ENCODE results near the gene EMILIN1. TPM values are rescaled to one million over a fixed set of nuclear protein-coding genes. Genes with fewer than 3 reads are reported as not detected.
"Not testable (repeated sequence)": the region's sequence is repeated elsewhere in the genome, so short reads cannot be mapped to it uniquely, and the experiment has no call there.

EMILIN1 gene
- total RNA-seq, 6 experiments from 2014 or later, result 144 to 208 (median 183) TPM

GRCh38 chr2:27071990-27072830 lies 6.2 kb upstream of the EMILIN1 start:
- H3K4me3 Mint-ChIP-seq, result peak overlapping the region; percentile 87
- peaks cover 58% of the 10 kb centered on the region for H3K4me1 Mint-ChIP-seq (ENCODE audit: low read depth)
- no peak for DNase-seq
- peaks cover 2% of the 10 kb centered on the region; the same call in 1 of the 2 replicates for H3K27me3 Mint-ChIP-seq (ENCODE audit: insufficient read depth)
- peaks cover 32% of the 10 kb centered on the region for H3K36me3 Mint-ChIP-seq (ENCODE audit: low read depth)
- peak overlapping the region; percentile 81 for H3K27ac Mint-ChIP-seq
- no peak for TF ChIP-seq CTCF (IDR thresholded peaks at IDR 0.05)
- no peaks in the 10 kb centered on the region for H3K9me3 Mint-ChIP-seq

GRCh38 chr2:27072920-27073319 lies 5.5 kb upstream of the EMILIN1 start:
- peaks cover 65% of the 10 kb centered on the region for H3K4me1 Mint-ChIP-seq (ENCODE audit: low read depth)
- TF ChIP-seq CTCF (IDR thresholded peaks at IDR 0.05), result no peak
- H3K36me3 Mint-ChIP-seq (ENCODE audit: low read depth), result peaks cover 27% of the 10 kb centered on the region
- H3K27me3 Mint-ChIP-seq (ENCODE audit: insufficient read depth), result peaks cover 2% of the 10 kb centered on the region; the same call in 1 of the 2 replicates
- peak overlapping the region; percentile 81; the same call in 1 of the 2 replicates for H3K27ac Mint-ChIP-seq
- no peak for DNase-seq
- no peaks in the 10 kb centered on the region for H3K9me3 Mint-ChIP-seq
- H3K4me3 Mint-ChIP-seq, result peak overlapping the region; percentile 87; the same call in 1 of the 2 replicates

GRCh38 chr2:27073782-27074181 lies 4.6 kb upstream of the EMILIN1 start:
- H3K4me3 Mint-ChIP-seq, result no peak overlapping the region
- no peaks in the 10 kb centered on the region for H3K9me3 Mint-ChIP-seq
- peaks cover 67% of the 10 kb centered on the region for H3K4me1 Mint-ChIP-seq (ENCODE audit: low read depth)
- H3K27me3 Mint-ChIP-seq (ENCODE audit: insufficient read depth), result peaks cover 2% of the 10 kb centered on the region; the same call in 1 of the 2 replicates
- H3K27ac Mint-ChIP-seq, result peak overlapping the region; percentile 22; the same call in 1 of the 2 replicates
- DNase-seq, result no peak
- H3K36me3 Mint-ChIP-seq (ENCODE audit: low read depth), result peaks cover 24% of the 10 kb centered on the region
- no peak for TF ChIP-seq CTCF (IDR thresholded peaks at IDR 0.05)

GRCh38 chr2:27074738-27075565 lies 3.5 kb upstream of the EMILIN1 start:
- peaks cover 62% of the 10 kb centered on the region for H3K4me1 Mint-ChIP-seq (ENCODE audit: low read depth)

GRCh38 chr2:27075566-27075871 lies 2.9 kb upstream of the EMILIN1 start:
- DNase-seq; H3K27ac Mint-ChIP-seq; H3K4me3 Mint-ChIP-seq; H3K27me3 Mint-ChIP-seq (ENCODE audit: insufficient read depth); H3K9me3 Mint-ChIP-seq: not testable (repeated sequence)
- Mint-ChIP-seq H3K4me1 (ENCODE audit: low read depth) (peaks cover 62% of the 10 kb centered on the region), H3K36me3 (ENCODE audit: low read depth) (peaks cover 12% of the 10 kb centered on the region)

More at GRCh38 chr2:27074738-27075565, 3.5 kb upstream of the EMILIN1 start:
- Mint-ChIP-seq H3K27ac (no peak overlapping the region), H3K9me3 (no peaks in the 10 kb centered on the region), H3K27me3 (ENCODE audit: insufficient read depth) (peaks cover 2% of the 10 kb centered on the region; the same call in 1 of the 2 replicates), H3K4me3 (no peak overlapping the region), H3K36me3 (ENCODE audit: low read depth) (peaks cover 13% of the 10 kb centered on the region)
- DNase-seq, result no peak
- TF ChIP-seq CTCF (IDR thresholded peaks at IDR 0.05), result no peak
